GM12878 (cell line): ENCODE data around the gene PARP1. TPM values are rescaled to one million over a fixed set of nuclear protein-coding genes. Genes with fewer than 3 reads are reported as not detected.

Experiments
- BCL11A ChIP-seq: IDR thresholded peaks from 2 replicates; pipeline ENCODE4 v1.6.1; 2011; ENCODE audit warnings: low read depth, low read length
- BHLHE40 ChIP-seq, 2 experiments: fragments of 450-650 bp in 1 of 2; IDR thresholded peaks; 2 replicates each; pipeline ENCODE4 v1.6.1; 2011 to 2017; ENCODE audit warnings: low read depth in 2 of 2, borderline replicate concordance in 1 of 2, improper control_type of control experiment in 1 of 2, low read length in 1 of 2, mild to moderate bottlenecking in 1 of 2
- CHD2 ChIP-seq: IDR thresholded peaks from 2 replicates; pipeline ENCODE4 v1.6.1; 2011; ENCODE audit warnings: low read depth, low read length, improper control_type of control experiment, borderline replicate concordance
- CREM ChIP-seq: IDR thresholded peaks from 2 replicates; pipeline ENCODE4 v1.6.1; 2014; ENCODE audit warnings: antibody characterized with exemption, low read depth
- CTCF ChIP-seq, 3 experiments: IDR thresholded peaks in 2 of 3; conservative IDR thresholded peaks in 1 of 3; 2 replicates each; pipeline ENCODE4 v1.5.1; 2011; ENCODE audit warnings: low read depth in 3 of 3, low read length in 3 of 3, mild to moderate bottlenecking in 3 of 3, control low read depth in 2 of 3, moderate library complexity in 2 of 3, inconsistent platforms in 1 of 3, mixed read lengths in 1 of 3; ENCODE audit not compliant: control insufficient read depth in 2 of 3, insufficient read depth in 1 of 3; ENCODE audit errors: extremely low read depth in 1 of 3
- EP300 ChIP-seq, 2 experiments: fragments of 150-350 bp in 1 of 2; IDR thresholded peaks; 2 replicates each; pipeline ENCODE4 v1.6.1; 2011 to 2012; ENCODE audit warnings: low read depth in 2 of 2, low read length in 2 of 2, borderline replicate concordance in 1 of 2, improper control_type of control experiment in 1 of 2, inconsistent platforms in 1 of 2; ENCODE audit not compliant: control insufficient read depth in 1 of 2
- ETV6 ChIP-seq, 2 experiments: fragments of 450-650 bp in 1 of 2; IDR thresholded peaks in 1 of 2; conservative IDR thresholded peaks in 1 of 2; 2 replicates each; pipeline ENCODE4 v1.6.1; 2014; ENCODE audit warnings: antibody characterized with exemption in 1 of 2, borderline replicate concordance in 1 of 2, low read depth in 1 of 2, mild to moderate bottlenecking in 1 of 2, moderate library complexity in 1 of 2
- JUNB ChIP-seq: IDR thresholded peaks from 2 replicates; pipeline ENCODE4 v1.6.1; 2016; ENCODE audit warnings: antibody characterized with exemption, mild to moderate bottlenecking
- NFYB ChIP-seq: IDR thresholded peaks from 2 replicates; pipeline ENCODE4 v1.6.1; 2011; ENCODE audit warnings: low read depth, mild to moderate bottlenecking, low read length, improper control_type of control experiment, moderate library complexity; ENCODE audit not compliant: insufficient read depth
- PAX5 ChIP-seq: IDR thresholded peaks from 2 replicates; pipeline ENCODE4 v1.6.1; 2011; ENCODE audit warnings: low read depth, low read length, borderline replicate concordance
- POU2F2 ChIP-seq: IDR thresholded peaks from 3 replicates; pipeline ENCODE4 v1.6.1; 2011; ENCODE audit warnings: low read depth, mild to moderate bottlenecking, low read length, borderline replicate concordance
- RAD21 ChIP-seq: IDR thresholded peaks from 2 replicates; pipeline ENCODE4 v1.6.1; 2011; ENCODE audit warnings: mild to moderate bottlenecking, low read depth, low read length, moderate library complexity; ENCODE audit not compliant: insufficient read depth
- RELB ChIP-seq: fragments of 450-650 bp; IDR thresholded peaks from 2 replicates; pipeline ENCODE4 v1.6.1; 2017; ENCODE audit warnings: low read depth, mild to moderate bottlenecking, moderate library complexity
- RUNX3 ChIP-seq: IDR thresholded peaks from 2 replicates; pipeline ENCODE4 v1.6.1; 2012; ENCODE audit warnings: low read length, inconsistent platforms
- SKIL ChIP-seq: fragments of 450-650 bp; IDR thresholded peaks from 2 replicates; pipeline ENCODE4 v1.6.1; 2017; ENCODE audit warnings: mild to moderate bottlenecking, low read depth, inconsistent platforms; ENCODE audit not compliant: poor library complexity, severe bottlenecking
- TBL1XR1 ChIP-seq: IDR thresholded peaks from 2 replicates; pipeline ENCODE4 v1.6.1; 2012; ENCODE audit warnings: low read depth, low read length, improper control_type of control experiment
- YY1 ChIP-seq: IDR thresholded peaks from 2 replicates; pipeline ENCODE4 v1.6.1; 2011; ENCODE audit warnings: low read depth, mild to moderate bottlenecking, low read length
- polyA plus RNA-seq, 11 experiments: library from polyadenylated mRNA; depleted of rRNA in 4 of 11; unstranded in 6 of 11; stranded (reverse) in 5 of 11; fragments of >200 nt; fragmentation: Nextera tagmentation in 4 of 11; fragmentation: Illumina TruSeq in 1 of 11; extraction: Ambion mirVana in 4 of 11; extraction: Trizol in 1 of 11; gene quantifications; 1 replicate in 1 of 11; 2 replicates in 10 of 11; pipeline versions ENCODE4 v1.2.1 to v1.2.3, GENCODE V29; 2011 to 2016; ENCODE audit warnings: inconsistent platforms in 2 of 11, missing spikeins in 2 of 11, low read depth in 1 of 11
- total RNA-seq, 4 experiments: library from RNA; depleted of rRNA in 3 of 4; stranded (reverse); fragments of >200 nt in 3 of 4; fragmentation: Illumina TruSeq in 1 of 4; extraction: Trizol in 1 of 4; gene quantifications; 2 replicates each; pipeline versions ENCODE4 v1.2.1 to v1.2.3, GENCODE V29; 2013 to 2021

Gene PARP1
- total and polyA plus RNA-seq, 10 of the 15 experiments (the other 5 are each of a cell fraction or from before 2014, with no cell fraction given): 113 to 287 (median 265) TPM

GRCh38 chr1:226444901-226445300, 37.0 kb upstream of the PARP1 start (continued):
- TF ChIP-seq BCL11A: peak; percentile 27; the same call in 1 of the 2 replicates
- 0 out of 2 replicates have a peak, but pooled peaks have one; percentile 33 for TF ChIP-seq CREM
- peak; percentile 88 for TF ChIP-seq RUNX3
- peak; percentile 58 for TF ChIP-seq SKIL
- peak; percentile 58; the same call in 1 of the 2 replicates for TF ChIP-seq PAX5
- peak; percentile 28; the same call in 1 of the 3 replicates for TF ChIP-seq POU2F2
- TF ChIP-seq BHLHE40 (IDR thresholded peaks at IDR 0.05; ENCODE audit: borderline replicate concordance in 1 of 2, low read depth in 2 of 2, low read length in 1 of 2): peak; percentile 41 to 47; a peak in 2 of 4 replicates
- peak; percentile 44 for TF ChIP-seq RAD21
- no peak for TF ChIP-seq ETV6 (conservative IDR thresholded peaks at IDR 0.05 in 1 of 2, IDR thresholded peaks at IDR 0.05 in 1 of 2; ENCODE audit: borderline replicate concordance in 1 of 2, low read depth in 1 of 2)
- TF ChIP-seq TBL1XR1: peak; percentile 70; the same call in 1 of the 2 replicates
- TF ChIP-seq RELB: 0 out of 2 replicates have a peak, but pooled peaks have one; percentile 43
- TF ChIP-seq CTCF (IDR thresholded peaks at IDR 0.05 in 2 of 3, conservative IDR thresholded peaks at IDR 0.05 in 1 of 3; ENCODE audit: control insufficient read depth in 2 of 3, extremely low read depth in 1 of 3, insufficient read depth in 1 of 3, low read depth in 3 of 3, low read length in 3 of 3): peak; percentile 32 to 58 (median 32); a peak in 5 of 6 replicates
- 0 out of 4 replicates have a peak, but pooled peaks of 1 of the 2 experiments have one; percentile 55 for TF ChIP-seq EP300 (IDR thresholded peaks at IDR 0.05; ENCODE audit: borderline replicate concordance in 1 of 2, control insufficient read depth in 1 of 2, low read depth in 2 of 2, low read length in 2 of 2)
- TF ChIP-seq NFYB: 0 out of 2 replicates have a peak, but pooled peaks have one; percentile 17
- TF ChIP-seq YY1: peak; percentile 49; the same call in 1 of the 2 replicates
- no peak for TF ChIP-seq JUNB
- no peak for TF ChIP-seq CHD2
